ENCODE data around the gene ACBD6.
A peak's percentile ranks its signal among the peaks of the same experiment; 100 is the strongest.

The ACBD6 gene

DNA sequence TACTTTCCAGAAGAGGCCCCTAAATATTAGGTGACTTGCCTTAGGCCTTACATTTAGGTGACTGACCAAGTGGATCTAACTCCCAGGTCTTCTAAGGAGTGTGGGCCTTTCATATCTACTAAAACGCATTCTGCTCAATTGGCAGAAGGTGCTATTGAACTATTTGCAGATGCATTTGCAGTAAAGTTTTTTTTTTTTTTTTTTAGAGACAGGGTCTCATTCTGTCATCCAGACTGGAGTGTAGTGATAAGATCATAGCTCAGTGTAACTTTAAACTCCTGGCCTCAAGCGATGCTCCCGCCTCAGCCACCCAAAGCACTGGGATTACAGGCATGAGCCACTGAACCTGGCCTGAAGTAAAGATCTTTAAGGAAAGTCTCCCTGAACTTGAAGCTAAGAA lies 13.0 kb upstream of the ACBD6 start:
- H3K27ac ChIP-seq: no peak overlapping the region

GRCh38 chr1:180513531-180513930 lies 11.2 kb upstream of the ACBD6 start:
- Histone ChIP-seq H3K27ac (no peak overlapping the region), H3K36me3 (replicated peaks) (no peaks in the 10 kb centered on the region), H3K4me3 (ENCODE audit: low read depth, low read length) (no peak overlapping the region), H3K27me3 (replicated peaks) (no peaks in the 10 kb centered on the region)
- TF ChIP-seq, protein P1, sequence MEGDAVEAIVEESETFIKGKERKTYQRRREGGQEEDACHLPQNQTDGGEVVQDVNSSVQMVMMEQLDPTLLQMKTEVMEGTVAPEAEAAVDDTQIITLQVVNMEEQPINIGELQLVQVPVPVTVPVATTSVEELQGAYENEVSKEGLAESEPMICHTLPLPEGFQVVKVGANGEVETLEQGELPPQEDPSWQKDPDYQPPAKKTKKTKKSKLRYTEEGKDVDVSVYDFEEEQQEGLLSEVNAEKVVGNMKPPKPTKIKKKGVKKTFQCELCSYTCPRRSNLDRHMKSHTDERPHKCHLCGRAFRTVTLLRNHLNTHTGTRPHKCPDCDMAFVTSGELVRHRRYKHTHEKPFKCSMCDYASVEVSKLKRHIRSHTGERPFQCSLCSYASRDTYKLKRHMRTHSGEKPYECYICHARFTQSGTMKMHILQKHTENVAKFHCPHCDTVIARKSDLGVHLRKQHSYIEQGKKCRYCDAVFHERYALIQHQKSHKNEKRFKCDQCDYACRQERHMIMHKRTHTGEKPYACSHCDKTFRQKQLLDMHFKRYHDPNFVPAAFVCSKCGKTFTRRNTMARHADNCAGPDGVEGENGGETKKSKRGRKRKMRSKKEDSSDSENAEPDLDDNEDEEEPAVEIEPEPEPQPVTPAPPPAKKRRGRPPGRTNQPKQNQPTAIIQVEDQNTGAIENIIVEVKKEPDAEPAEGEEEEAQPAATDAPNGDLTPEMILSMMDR (IDR thresholded peaks at IDR 0.05; ENCODE audit: low read depth, low read length, missing control alignments): no peak
- DNase-seq: no peak
- in situ Hi-C loops (cut with HindIII; ENCODE audit: low pct_ligation_motif_present, low sequenced_read_pairs): loop anchor here (25.0 kb wide), 2 partner anchors 349 to 649 kb away; no protein-coding TSS in a partner anchor

More for the DNA sequence above, 13.0 kb upstream of the ACBD6 start:
- Histone ChIP-seq H3K27me3 (replicated peaks) (no peaks in the 10 kb centered on the region), H3K36me3 (replicated peaks) (no peaks in the 10 kb centered on the region), H3K4me3 (ENCODE audit: low read depth, low read length) (no peak overlapping the region)
- TF ChIP-seq, protein P1 (IDR thresholded peaks at IDR 0.05; ENCODE audit: low read depth, low read length, missing control alignments): no peak
- no peak for DNase-seq
- in situ Hi-C loops (cut with HindIII; ENCODE audit: low pct_ligation_motif_present, low sequenced_read_pairs): loop anchor here (25.0 kb wide), 2 partner anchors 347 to 647 kb away; no protein-coding TSS in a partner anchor

GRCh38 chr1:180510882-180511281 lies 8.5 kb upstream of the ACBD6 start:
- no peak overlapping the region for H3K4me3 ChIP-seq (ENCODE audit: low read depth, low read length)
- no peaks in the 10 kb centered on the region for H3K36me3 ChIP-seq (replicated peaks)
- no peak for DNase-seq
- no peak overlapping the region for H3K27ac ChIP-seq
- in situ Hi-C loops (cut with HindIII; ENCODE audit: low pct_ligation_motif_present, low sequenced_read_pairs): loop anchor here (25.0 kb wide), 2 partner anchors 351 to 651 kb away; no protein-coding TSS in a partner anchor
- H3K27me3 ChIP-seq (replicated peaks): no peaks in the 10 kb centered on the region
- TF ChIP-seq, protein P1 (IDR thresholded peaks at IDR 0.05; ENCODE audit: low read depth, low read length, missing control alignments): no peak

GRCh38 chr1:180508725-180509097 lies 6.3 kb upstream of the ACBD6 start:
- in situ Hi-C loops (cut with HindIII; ENCODE audit: low pct_ligation_motif_present, low sequenced_read_pairs): loop anchor here (25.0 kb wide), 2 partner anchors 354 to 654 kb away; no protein-coding TSS in a partner anchor
- no peak for DNase-seq
- TF ChIP-seq, protein P1 (IDR thresholded peaks at IDR 0.05; ENCODE audit: low read depth, low read length, missing control alignments): no peak
- no peaks in the 10 kb centered on the region for H3K36me3 ChIP-seq (replicated peaks)
- no peak overlapping the region for H3K4me3 ChIP-seq (ENCODE audit: low read depth, low read length)
- no peak overlapping the region for H3K27ac ChIP-seq
- no peaks in the 10 kb centered on the region for H3K27me3 ChIP-seq (replicated peaks)

GRCh38 chr1:180507795-180508724 lies 5.7 kb upstream of the ACBD6 start:
- DNase-seq: peak; percentile 43
- H3K4me3 ChIP-seq (ENCODE audit: low read depth, low read length): no peak overlapping the region
- TF ChIP-seq, protein P1 (IDR thresholded peaks at IDR 0.05; ENCODE audit: low read depth, low read length, missing control alignments): no peak
- H3K27ac ChIP-seq: no peak overlapping the region
- H3K27me3 ChIP-seq (replicated peaks): no peaks in the 10 kb centered on the region
- in situ Hi-C loops (cut with HindIII; ENCODE audit: low pct_ligation_motif_present, low sequenced_read_pairs): loop anchor here (25.0 kb wide), 2 partner anchors 354 to 654 kb away; no protein-coding TSS in a partner anchor
- H3K36me3 ChIP-seq (replicated peaks): no peaks in the 10 kb centered on the region

All from brain microvascular endothelial cell (primary cell).